Fibroblast of lung (primary cell): ENCODE measurements around the gene COL8A1. TPM values are rescaled to one million over a fixed set of nuclear protein-coding genes. Genes with fewer than 3 reads are reported as not detected.

Experiments used
- DNase-seq, 2 donors: peaks; one replicate each; pipeline versions ENCODE4 v3.0.0 to v3.0.0-alpha.2; 2010; ENCODE audit warnings: low read depth in 2 of 2
- H2AFZ ChIP-seq: 2 replicates; pipeline ENCODE4 v1.5.1; 2012; ENCODE audit warnings: low read length, control low read depth, inconsistent platforms
- H3K27ac ChIP-seq: 2 replicates; pipeline ENCODE4 v1.5.1; 2011; ENCODE audit warnings: low read length, control low read depth; ENCODE audit not compliant: insufficient read depth
- H3K27me3 ChIP-seq: 2 replicates; pipeline ENCODE4 v1.5.1; 2011; ENCODE audit warnings: mild to moderate bottlenecking, low read length; ENCODE audit not compliant: control insufficient read depth, insufficient read depth
- H3K36me3 ChIP-seq: 2 replicates; pipeline ENCODE4 v1.5.1; 2011; ENCODE audit warnings: low read length; ENCODE audit not compliant: control insufficient read depth, insufficient read depth
- H3K4me1 ChIP-seq: 2 replicates; pipeline ENCODE4 v1.5.1; 2011; ENCODE audit warnings: low read length; ENCODE audit not compliant: control insufficient read depth, insufficient read depth; ENCODE audit errors: extremely low read depth
- H3K4me2 ChIP-seq: 2 replicates; pipeline ENCODE4 v1.5.1; 2011; ENCODE audit warnings: low read length, control low read depth; ENCODE audit not compliant: insufficient read depth; ENCODE audit errors: extremely low read depth
- H3K4me3 ChIP-seq, 4 experiments: fragments of 200-600 bp in 1 of 4; sonication (generic) in 1 of 4; replicated peaks in 1 of 4; 2 replicates each; pipeline ENCODE4 v1.5.1; 2011 to 2016; ENCODE audit warnings: low read length in 4 of 4, low read depth in 3 of 4, mild to moderate bottlenecking in 3 of 4, control low read depth in 2 of 4, inconsistent platforms in 1 of 4, mixed read lengths in 1 of 4; ENCODE audit not compliant: insufficient read depth in 1 of 4; ENCODE audit errors: control extremely low read depth in 1 of 4
- H3K79me2 ChIP-seq: 2 replicates; pipeline ENCODE4 v1.5.1; 2012; ENCODE audit warnings: mild to moderate bottlenecking, low read length, inconsistent platforms; ENCODE audit not compliant: control insufficient read depth, insufficient read depth
- H3K9ac ChIP-seq: 2 replicates; pipeline ENCODE4 v1.5.1; 2011; ENCODE audit warnings: mild to moderate bottlenecking, low read length, control low read depth; ENCODE audit not compliant: insufficient read depth
- H3K9me3 ChIP-seq: 2 replicates; pipeline ENCODE4 v1.5.1; 2012; ENCODE audit warnings: low read depth, low read length; ENCODE audit not compliant: control insufficient read depth, insufficient read depth
- H4K20me1 ChIP-seq: 2 replicates; pipeline ENCODE4 v1.5.1; 2011; ENCODE audit warnings: low read length; ENCODE audit not compliant: control insufficient read depth, insufficient read depth; ENCODE audit errors: extremely low read depth
- EZH2 ChIP-seq: IDR thresholded peaks from 2 replicates; pipeline ENCODE4 v1.5.1; 2012; ENCODE audit warnings: low read length, control low read depth, mild to moderate bottlenecking; ENCODE audit errors: missing control alignments
- polyA plus RNA-seq, 2 donors: library from polyadenylated mRNA; depleted of rRNA in 1 of 2; stranded (reverse) in 1 of 2; unstranded in 1 of 2; fragments of >200 nt; gene quantifications; 2 replicates each; pipeline ENCODE4 v1.2.1, GENCODE V29; 2011 to 2012; ENCODE audit warnings: missing spikeins in 1 of 2
- total RNA-seq: library from RNA; depleted of rRNA; stranded (reverse); fragments of >200 nt; gene quantifications from 2 replicates; pipeline ENCODE4 v1.2.1, GENCODE V29; 2014
- TF ChIP-seq, protein P1 (sequence below), 2 donors: IDR thresholded peaks in 1 of 2; conservative IDR thresholded peaks in 1 of 2; 1 replicate in 1 of 2; 2 replicates in 1 of 2; pipeline ENCODE4 v1.5.1; 2011 to 2012; ENCODE audit warnings: low read length in 2 of 2, control low read depth in 1 of 2, inconsistent platforms in 1 of 2, low read depth in 1 of 2, mild to moderate bottlenecking in 1 of 2

Gene COL8A1
- total and polyA plus RNA-seq, 2 donors (not counting 1 experiment from before 2014, with no cell fraction given) = 85.4 to 215 TPM

DNA sequence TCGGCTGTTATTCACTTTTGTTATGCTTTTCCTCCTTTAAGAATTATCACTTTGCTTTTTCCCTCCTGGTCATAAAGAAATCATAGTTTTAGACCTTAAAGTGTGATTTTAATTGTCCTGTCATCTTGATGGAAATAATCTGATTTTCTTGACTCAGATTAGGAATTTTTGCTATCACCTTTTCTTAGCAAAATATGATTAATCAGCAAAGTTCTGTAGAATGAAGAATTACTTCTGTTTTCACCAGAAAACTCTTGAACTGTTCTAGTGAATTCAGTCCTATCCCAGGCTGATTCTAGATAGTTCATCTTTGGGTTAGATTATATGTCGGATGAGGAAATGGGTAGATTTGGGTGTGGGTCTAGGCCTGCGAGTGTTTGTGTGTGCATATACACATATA is 191.4 kb downstream of the COL8A1 start:
- Histone ChIP-seq H2AFZ (no peak overlapping the region), H3K4me3 (no peak overlapping the region), H3K27ac (no peak overlapping the region), H3K36me3 (no peaks in the 10 kb centered on the region), H4K20me1 (no peaks in the 10 kb centered on the region), H3K4me2 (no peak overlapping the region), H3K79me2 (no peaks in the 10 kb centered on the region), H3K9me3 (no peaks in the 10 kb centered on the region), H3K9ac (no peak overlapping the region), H3K27me3 (no peaks in the 10 kb centered on the region), H3K4me1 (peaks cover 2% of the 10 kb centered on the region)
- no peak for DNase-seq
- TF ChIP-seq, protein P1, sequence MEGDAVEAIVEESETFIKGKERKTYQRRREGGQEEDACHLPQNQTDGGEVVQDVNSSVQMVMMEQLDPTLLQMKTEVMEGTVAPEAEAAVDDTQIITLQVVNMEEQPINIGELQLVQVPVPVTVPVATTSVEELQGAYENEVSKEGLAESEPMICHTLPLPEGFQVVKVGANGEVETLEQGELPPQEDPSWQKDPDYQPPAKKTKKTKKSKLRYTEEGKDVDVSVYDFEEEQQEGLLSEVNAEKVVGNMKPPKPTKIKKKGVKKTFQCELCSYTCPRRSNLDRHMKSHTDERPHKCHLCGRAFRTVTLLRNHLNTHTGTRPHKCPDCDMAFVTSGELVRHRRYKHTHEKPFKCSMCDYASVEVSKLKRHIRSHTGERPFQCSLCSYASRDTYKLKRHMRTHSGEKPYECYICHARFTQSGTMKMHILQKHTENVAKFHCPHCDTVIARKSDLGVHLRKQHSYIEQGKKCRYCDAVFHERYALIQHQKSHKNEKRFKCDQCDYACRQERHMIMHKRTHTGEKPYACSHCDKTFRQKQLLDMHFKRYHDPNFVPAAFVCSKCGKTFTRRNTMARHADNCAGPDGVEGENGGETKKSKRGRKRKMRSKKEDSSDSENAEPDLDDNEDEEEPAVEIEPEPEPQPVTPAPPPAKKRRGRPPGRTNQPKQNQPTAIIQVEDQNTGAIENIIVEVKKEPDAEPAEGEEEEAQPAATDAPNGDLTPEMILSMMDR (conservative IDR thresholded peaks at IDR 0.05 in 1 of 2, IDR thresholded peaks at IDR 0.05 in 1 of 2; ENCODE audit: low read depth in 1 of 2, low read length in 2 of 2) = no peak
- TF ChIP-seq EZH2 = no peak

DNA sequence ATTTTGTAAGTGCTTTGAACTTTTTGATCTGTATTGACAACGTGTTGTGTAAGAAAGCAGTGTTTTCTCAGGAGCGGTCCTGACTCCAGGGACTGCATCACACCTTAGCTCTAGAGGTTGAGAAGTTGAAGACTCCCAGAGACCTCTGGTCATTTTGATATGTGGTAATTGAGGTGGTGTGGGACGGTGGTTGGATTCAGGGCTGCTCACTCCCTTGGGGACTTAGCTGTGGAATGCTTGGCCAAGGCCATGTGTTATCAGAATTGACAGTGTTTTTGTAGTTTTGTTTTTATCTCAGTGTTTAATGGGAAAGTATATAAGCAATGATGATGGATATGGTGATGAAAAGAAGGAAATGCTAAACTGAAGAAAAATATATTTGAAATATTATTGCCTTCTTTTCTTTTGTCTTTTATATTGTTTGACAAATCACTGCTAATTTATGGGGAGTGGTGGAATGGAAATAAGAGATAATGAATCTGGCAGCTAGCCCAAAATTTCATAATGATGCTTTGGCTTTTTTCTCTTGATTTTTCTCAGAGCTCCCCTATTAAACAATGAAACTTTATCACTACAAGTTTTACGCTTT is 195.3 kb downstream of the COL8A1 start:
- H3K4me1 ChIP-seq = peaks cover 2% of the 10 kb centered on the region
- no peak overlapping the region for H3K9ac ChIP-seq
- no peaks in the 10 kb centered on the region for H3K9me3 ChIP-seq
- no peak overlapping the region for H3K4me3 ChIP-seq
- H3K79me2 ChIP-seq = no peaks in the 10 kb centered on the region
- no peaks in the 10 kb centered on the region for H4K20me1 ChIP-seq
- no peak overlapping the region for H3K4me2 ChIP-seq
- no peaks in the 10 kb centered on the region for H3K27me3 ChIP-seq
- H3K36me3 ChIP-seq = no peaks in the 10 kb centered on the region
- no peak for DNase-seq
- no peak overlapping the region for H3K27ac ChIP-seq
- TF ChIP-seq EZH2 = no peak
- TF ChIP-seq, protein P1 (conservative IDR thresholded peaks at IDR 0.05 in 1 of 2, IDR thresholded peaks at IDR 0.05 in 1 of 2; ENCODE audit: low read depth in 1 of 2, low read length in 2 of 2) = no peak
- no peak overlapping the region for H2AFZ ChIP-seq

DNA sequence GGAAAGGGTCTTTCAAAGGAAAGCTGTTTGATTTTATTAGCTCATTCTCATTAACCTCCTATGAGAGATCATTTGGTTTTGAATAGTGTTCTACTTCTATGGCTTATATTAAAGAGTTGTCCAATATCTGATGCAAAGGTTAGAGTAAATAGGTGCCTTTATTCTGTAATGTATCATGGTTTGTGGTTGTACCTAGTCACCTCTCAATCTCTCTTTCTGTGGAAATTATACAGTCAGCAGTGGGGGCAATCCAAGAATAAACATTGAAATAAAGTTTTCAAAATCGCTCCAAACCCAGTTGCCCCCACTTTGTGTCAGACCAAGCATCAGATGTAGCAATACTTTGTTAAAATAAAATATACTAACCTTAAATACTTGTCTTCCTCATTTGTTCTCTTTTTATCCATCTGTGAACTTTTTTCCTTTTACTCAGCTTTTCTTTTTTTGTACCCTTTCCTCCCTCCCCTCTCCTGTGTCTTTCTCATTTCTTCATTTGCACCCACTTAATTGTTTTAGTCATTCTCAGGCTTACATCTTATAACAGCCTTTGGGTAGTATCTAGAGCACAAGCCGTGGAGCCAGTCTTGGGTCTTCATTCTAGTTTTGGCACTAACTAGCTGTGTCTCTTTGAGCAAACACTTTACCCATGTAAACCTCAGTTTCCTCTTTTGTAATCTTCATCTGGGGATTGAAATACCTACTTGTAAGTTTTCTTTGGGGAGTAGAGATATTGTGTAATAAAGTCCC is 196.0 kb downstream of the COL8A1 start:
- TF ChIP-seq, protein P1 (conservative IDR thresholded peaks at IDR 0.05 in 1 of 2, IDR thresholded peaks at IDR 0.05 in 1 of 2; ENCODE audit: low read depth in 1 of 2, low read length in 2 of 2) = no peak
- no peak for TF ChIP-seq EZH2
- no peak overlapping the region for H3K4me2 ChIP-seq

More for the DNA sequence above, 196.0 kb downstream of the COL8A1 start:
- no peaks in the 10 kb centered on the region for H3K79me2 ChIP-seq
- H4K20me1 ChIP-seq = no peaks in the 10 kb centered on the region
- no peak overlapping the region for H2AFZ ChIP-seq
- H3K9me3 ChIP-seq = no peaks in the 10 kb centered on the region
- H3K4me1 ChIP-seq = peaks cover 2% of the 10 kb centered on the region
- H3K4me3 ChIP-seq = no peak overlapping the region
- H3K27ac ChIP-seq = no peak overlapping the region
- no peak overlapping the region for H3K9ac ChIP-seq
- DNase-seq = no peak
- H3K27me3 ChIP-seq = no peaks in the 10 kb centered on the region
- H3K36me3 ChIP-seq = no peaks in the 10 kb centered on the region
